IMR-90 (cell line): ENCODE data around the gene C4B. TPM values are rescaled to one million over a fixed set of nuclear protein-coding genes. Genes with fewer than 3 reads are reported as not detected.
"Not testable (repeated sequence)": the region's sequence is repeated elsewhere in the genome, so short reads cannot be mapped to it uniquely, and the experiment has no call there.

ENCODE experiments used
- ATAC-seq: fragments of 200-7000 bp; cut with Tn5 transposase; 2 replicates; pipeline ENCODE4 v1.9.1; 2020; ENCODE audit warnings: low read depth, mild to moderate bottlenecking, moderate library complexity
- BruUV-seq: library from RNA; stranded (reverse); fragments of 400-500 nt; replicated peaks from 2 replicates; lab custom pipeline; 2021; lab: Mats Ljungman, UMichigan
- CTCF ChIA-PET: fragments of 300-600 bp; formaldehyde crosslinking; extraction: SDS; loops from one replicate; lab custom pipeline; 2021; ENCODE audit warnings: antibody characterized with exemption; lab: Yijun Ruan, JAX
- POLR2A ChIA-PET: fragments of 300-600 bp; sonication (Branson Sonifier 250); formaldehyde crosslinking; loops from one replicate; lab custom pipeline; 2022; ENCODE audit warnings: antibody characterized with exemption; ENCODE audit not compliant: unreplicated experiment; lab: Charles Lee
- DNase-seq: peaks from one replicate; pipeline ENCODE4 v3.0.0; 2013
- H2AFZ ChIP-seq: replicated peaks from 2 replicates; pipeline ENCODE3; 2013; ENCODE audit warnings: low read length, mild to moderate bottlenecking; ENCODE audit not compliant: poor library complexity
- H2AK5ac ChIP-seq: 2 replicates; pipeline ENCODE4 v1.6.1; 2013; ENCODE audit warnings: low read depth, low read length, inconsistent platforms
- H2AK9ac ChIP-seq: replicated peaks from 2 replicates; pipeline ENCODE3; 2013; ENCODE audit warnings: mild to moderate bottlenecking, low read depth, low read length, moderate library complexity; ENCODE audit not compliant: poor library complexity
- H2BK120ac ChIP-seq: 2 replicates; pipeline ENCODE4 v1.6.1; 2013; ENCODE audit warnings: low read depth, low read length, inconsistent platforms
- H2BK15ac ChIP-seq: 3 replicates; pipeline ENCODE4 v1.6.1; 2013; ENCODE audit warnings: low read depth, low read length, inconsistent platforms
- H2BK20ac ChIP-seq: 2 replicates; pipeline ENCODE4 v1.6.1; 2013; ENCODE audit warnings: low read depth, mild to moderate bottlenecking, inconsistent platforms, low read length, moderate library complexity
- H2BK5ac ChIP-seq: 2 replicates; pipeline ENCODE4 v1.6.1; 2013; ENCODE audit warnings: mild to moderate bottlenecking, low read depth, low read length, inconsistent platforms; ENCODE audit not compliant: poor library complexity, severe bottlenecking
- H3K14ac ChIP-seq: replicated peaks from 2 replicates; pipeline ENCODE4 v1.6.1; 2013; ENCODE audit warnings: low read depth, low read length, inconsistent platforms
- H3K18ac ChIP-seq: 2 replicates; pipeline ENCODE4 v1.6.1; 2013; ENCODE audit warnings: low read depth, low read length, control low read depth
- H3K23ac ChIP-seq: 2 replicates; pipeline ENCODE4 v1.6.1; 2013; ENCODE audit warnings: low read depth, low read length, inconsistent platforms
- H3K27ac ChIP-seq: 2 replicates; pipeline ENCODE4 v1.5.1; 2013; ENCODE audit warnings: mild to moderate bottlenecking, control low read depth, low read length; ENCODE audit not compliant: insufficient read depth
- H3K27me3 ChIP-seq: 2 replicates; pipeline ENCODE4 v1.6.1; 2013; ENCODE audit warnings: low read length; ENCODE audit not compliant: control insufficient read depth, insufficient read depth
- H3K36me3 ChIP-seq: 2 replicates; pipeline ENCODE4 v1.6.1; 2013; ENCODE audit warnings: low read length, mixed read lengths; ENCODE audit not compliant: control insufficient read depth, insufficient read depth
- H3K4ac ChIP-seq: 2 replicates; pipeline ENCODE4 v1.6.1; 2013; ENCODE audit warnings: low read depth, low read length, inconsistent platforms
- H3K4me1 ChIP-seq: 2 replicates; pipeline ENCODE4 v1.6.1; 2013; ENCODE audit warnings: low read length, mixed read lengths; ENCODE audit not compliant: control insufficient read depth, insufficient read depth
- H3K4me2 ChIP-seq: 2 replicates; pipeline ENCODE4 v1.6.1; 2013; ENCODE audit warnings: low read depth, mild to moderate bottlenecking, control low read depth, low read length, moderate library complexity
- H3K4me3 ChIP-seq: 2 replicates; pipeline ENCODE4 v1.5.1; 2013; ENCODE audit warnings: low read depth, mild to moderate bottlenecking, control low read depth, low read length, moderate library complexity; ENCODE audit not compliant: insufficient read depth
- H3K56ac ChIP-seq: 2 replicates; pipeline ENCODE4 v1.6.1; 2013; ENCODE audit warnings: low read length, inconsistent platforms; ENCODE audit not compliant: insufficient read depth; ENCODE audit errors: extremely low read depth
- H3K79me1 ChIP-seq, 2 experiments: 2 replicates each; pipeline ENCODE4 v1.6.1; 2013; ENCODE audit warnings: low read length in 2 of 2, inconsistent platforms in 1 of 2, low read depth in 1 of 2
- H3K9ac ChIP-seq: 2 replicates; pipeline ENCODE4 v1.6.1; 2013; ENCODE audit warnings: low read depth, low read length, control low read depth
- H3K9me1 ChIP-seq: 2 replicates; pipeline ENCODE4 v1.6.1; 2013; ENCODE audit warnings: low read length, inconsistent platforms; ENCODE audit not compliant: insufficient read depth
- H3K9me3 ChIP-seq: 2 replicates; pipeline ENCODE4 v1.6.1; 2013; ENCODE audit warnings: low read length; ENCODE audit not compliant: control insufficient read depth, insufficient read depth
- H4K20me1 ChIP-seq: 2 replicates; pipeline ENCODE4 v1.6.1; 2013; ENCODE audit warnings: low read length, inconsistent platforms; ENCODE audit not compliant: insufficient read depth
- H4K5ac ChIP-seq: 2 replicates; pipeline ENCODE4 v1.6.1; 2013; ENCODE audit warnings: mild to moderate bottlenecking, low read depth, low read length, control low read depth
- H4K8ac ChIP-seq, 2 experiments: 2 replicates each; pipeline ENCODE4 v1.6.1; 2013; ENCODE audit warnings: low read depth in 2 of 2, low read length in 2 of 2, control low read depth in 1 of 2, inconsistent platforms in 1 of 2
- H4K91ac ChIP-seq: 2 replicates; pipeline ENCODE4 v1.6.1; 2013; ENCODE audit warnings: low read depth, low read length, inconsistent platforms; ENCODE audit not compliant: insufficient read depth
- WGBS, 2 experiments: methylation state at CpG; one replicate each; pipeline versions ENCODE4 v1.1.5 to v1.1.7; 2013; ENCODE audit warnings: missing lambda C conversion rate in 2 of 2; ENCODE audit not compliant: insufficient read length in 1 of 2; ENCODE audit errors: extremely low coverage in 2 of 2; 5-methylcytosine and 5-hydroxymethylcytosine counted together
- dilution Hi-C: fragments of 300-500 bp; cut with HindIII; formaldehyde crosslinking; loops from one replicate; pipeline ENCODE4 v1.14.3; 2018; ENCODE audit warnings: low sequenced_read_pairs; ENCODE audit not compliant: unreplicated experiment
- in situ Hi-C: fragments of 300-500 bp; cut with MboI; formaldehyde crosslinking; loops from 3 replicates; pipeline ENCODE4 v1.14.3; 2019; ENCODE audit warnings: low sequenced_read_pairs, inconsistent platforms, mixed read lengths
- intact Hi-C: fragments of 100-400 bp; cut with micrococcal nuclease; formaldehyde crosslinking; loops from 2 replicates; pipeline ENCODE4 v1.10.0; 2022
- polyA plus RNA-seq, 3 experiments: library from polyadenylated mRNA; depleted of rRNA; stranded (reverse); fragments of >200 nt; gene quantifications; 2 replicates each; pipeline ENCODE4 v1.2.3, GENCODE V29; 2012; ENCODE audit warnings: low replicate concordance in 1 of 3
- total RNA-seq: library from RNA; depleted of rRNA; stranded (reverse); fragments of >200 nt; gene quantifications from 2 replicates; pipeline ENCODE4 v1.2.3, GENCODE V29; 2012

Gene C4B
- total and polyA plus RNA-seq, 2 of the 4 experiments (the other 2 are of a cell fraction) = 0.54 to 4.2 TPM

- DNase-seq, H3K4me3 ChIP-seq, H3K56ac ChIP-seq, CTCF ChIA-PET, H4K5ac ChIP-seq, H2AFZ ChIP-seq, H2AK9ac ChIP-seq, H2BK120ac ChIP-seq, H3K4ac ChIP-seq, H3K9me1 ChIP-seq, H3K4me2 ChIP-seq, H3K14ac ChIP-seq, H2AK5ac ChIP-seq, in situ Hi-C loops, H3K9ac ChIP-seq, H2BK5ac ChIP-seq, POLR2A ChIA-PET, H3K79me1 ChIP-seq, H4K20me1 ChIP-seq, H4K8ac ChIP-seq, ATAC-seq, H3K27ac ChIP-seq, H3K23ac ChIP-seq, H3K27me3 ChIP-seq, H4K91ac ChIP-seq, H3K18ac ChIP-seq, H2BK15ac ChIP-seq, H3K9me3 ChIP-seq, dilution Hi-C loops, BruUV-seq, H3K36me3 ChIP-seq, H2BK20ac ChIP-seq: not testable (repeated sequence)
- intact Hi-C loops = loop anchor here (10.0 kb wide), 1 partner anchor 110 kb away; the partner anchor contains the start of genes PPT2 and PRRT1
- peaks cover 16% of the 10 kb centered on the region; the same call in 1 of the 2 replicates for H3K4me1 ChIP-seq
- WGBS, 2 experiments = no CpG with 5 or more reads among the region's 18 CpGs
Measured at GRCh38 chr6:32044916-32045315, 30.3 kb downstream of the C4B start.
